Loucy (cell line): ENCODE measurements around the gene CAMTA1.
"Not testable (repeated sequence)": the region's sequence is repeated elsewhere in the genome, so short reads cannot be mapped to it uniquely, and the experiment has no call there.

Source experiments
- H2AFZ ChIP-seq: fragments of 200-600 bp; sonication (generic); 2 replicates; pipeline ENCODE4 v1.6.0; 2016; ENCODE audit warnings: antibody characterized with exemption, mild to moderate bottlenecking, low read length, moderate library complexity
- H3F3A ChIP-seq: fragments of 200-600 bp; 2 replicates; pipeline ENCODE4 v1.6.0; 2016; ENCODE audit warnings: antibody characterized with exemption, low read depth, mild to moderate bottlenecking
- H3K27me3 ChIP-seq: fragments of 200-600 bp; sonication (generic); 2 replicates; pipeline ENCODE4 v1.6.1; 2014; ENCODE audit warnings: low read length, mild to moderate bottlenecking; ENCODE audit not compliant: insufficient read depth, poor library complexity, severe bottlenecking
- H3K36me3 ChIP-seq: fragments of 200-600 bp; sonication (generic); 2 replicates; pipeline ENCODE4 v1.6.1; 2016; ENCODE audit warnings: low read length; ENCODE audit not compliant: insufficient read depth
- H3K4me1 ChIP-seq: fragments of 200-600 bp; sonication (generic); 2 replicates; pipeline ENCODE4 v1.5.1; 2014; ENCODE audit warnings: low read length, mild to moderate bottlenecking; ENCODE audit not compliant: insufficient read depth, poor library complexity, severe bottlenecking
- H3K4me2 ChIP-seq: fragments of 200-600 bp; sonication (generic); 2 replicates; pipeline ENCODE4 v1.6.0; 2014; ENCODE audit warnings: antibody characterized with exemption, low read length, low read depth, mild to moderate bottlenecking; ENCODE audit not compliant: poor library complexity, severe bottlenecking
- H3K4me3 ChIP-seq: fragments of 200-600 bp; sonication (generic); 2 replicates; pipeline ENCODE4 v1.5.1; 2014; ENCODE audit warnings: low read length, mild to moderate bottlenecking, mixed read lengths; ENCODE audit not compliant: poor library complexity, severe bottlenecking
- H3K79me2 ChIP-seq: fragments of 200-600 bp; sonication (generic); 2 replicates; pipeline ENCODE4 v1.6.1; 2014; ENCODE audit warnings: low read length; ENCODE audit not compliant: insufficient read depth
- H3K9ac ChIP-seq: fragments of 200-600 bp; sonication (generic); 2 replicates; pipeline ENCODE4 v1.6.0; 2014; ENCODE audit warnings: mild to moderate bottlenecking, low read depth, low read length, moderate library complexity; ENCODE audit not compliant: poor library complexity, severe bottlenecking
- H3K9me2 ChIP-seq: fragments of 200-600 bp; sonication (generic); replicated peaks from 2 replicates; pipeline ENCODE4 v1.6.1; 2016; ENCODE audit warnings: low read depth, low read length, mixed read lengths
- H3K9me3 ChIP-seq: fragments of 200-600 bp; sonication (generic); 2 replicates; pipeline ENCODE4 v1.6.1; 2014; ENCODE audit warnings: mild to moderate bottlenecking, antibody characterized with exemption, low read length, low read depth; ENCODE audit not compliant: insufficient read depth
- H4K20me1 ChIP-seq: fragments of 200-600 bp; sonication (generic); 2 replicates; pipeline ENCODE4 v1.6.0; 2014; ENCODE audit warnings: antibody characterized with exemption, low read length, mild to moderate bottlenecking; ENCODE audit not compliant: insufficient read depth, poor library complexity, severe bottlenecking
- CTCF ChIP-seq: fragments of 200-600 bp; sonication (generic); conservative IDR thresholded peaks from 2 replicates; pipeline ENCODE4 v1.5.1; 2014; ENCODE audit warnings: mild to moderate bottlenecking, antibody characterized with exemption, low read length
- EZH2phosphoT487 ChIP-seq: fragments of 200-600 bp; IDR thresholded peaks from 2 replicates; pipeline ENCODE4 v1.6.1; 2018; ENCODE audit warnings: antibody characterized with exemption, mild to moderate bottlenecking, moderate library complexity, borderline replicate concordance

CAMTA1 gene

GRCh38 chr1:7152655-7153054, 367.4 kb downstream of the CAMTA1 start:
- Histone ChIP-seq H3K4me3 (no peak overlapping the region), H3K27me3 (no peaks in the 10 kb centered on the region), H4K20me1 (no peaks in the 10 kb centered on the region), H2AFZ (no peak overlapping the region), H3K79me2 (no peaks in the 10 kb centered on the region), H3K4me2 (no peak overlapping the region), H3K4me1 (peaks cover 18% of the 10 kb centered on the region), H3K9me2 (no peaks in the 10 kb centered on the region), H3F3A (no peaks in the 10 kb centered on the region), H3K9me3 (no peaks in the 10 kb centered on the region), H3K9ac (no peak overlapping the region), H3K36me3 (no peaks in the 10 kb centered on the region)
- TF ChIP-seq CTCF (no peak), EZH2phosphoT487 (no peak)

GRCh38 chr1:7153464-7153863, 368.2 kb downstream of the CAMTA1 start:
- Histone ChIP-seq H3K9ac (no peak overlapping the region), H3K36me3 (no peaks in the 10 kb centered on the region), H3K4me3 (no peak overlapping the region), H2AFZ (no peak overlapping the region), H3K4me2 (no peak overlapping the region), H3F3A (no peaks in the 10 kb centered on the region), H3K4me1 (peaks cover 18% of the 10 kb centered on the region), H4K20me1 (no peaks in the 10 kb centered on the region), H3K79me2 (no peaks in the 10 kb centered on the region), H3K9me2 (no peaks in the 10 kb centered on the region), H3K9me3 (no peaks in the 10 kb centered on the region), H3K27me3 (no peaks in the 10 kb centered on the region)
- TF ChIP-seq CTCF (no peak), EZH2phosphoT487 (no peak)

GRCh38 chr1:7159116-7159781, 374.0 kb downstream of the CAMTA1 start:
- Histone ChIP-seq H4K20me1 (no peaks in the 10 kb centered on the region), H3F3A (no peaks in the 10 kb centered on the region), H3K4me2 (no peak overlapping the region), H3K79me2 (no peaks in the 10 kb centered on the region), H3K9me2 (no peaks in the 10 kb centered on the region), H3K4me1 (no peaks in the 10 kb centered on the region), H3K27me3 (no peaks in the 10 kb centered on the region), H3K36me3 (no peaks in the 10 kb centered on the region), H3K9me3 (no peaks in the 10 kb centered on the region), H3K4me3 (no peak overlapping the region), H3K9ac (no peak overlapping the region), H2AFZ (no peak overlapping the region)
- TF ChIP-seq EZH2phosphoT487 (no peak), CTCF (no peak)

GRCh38 chr1:7168554-7168953, 383.3 kb downstream of the CAMTA1 start:
- H3K4me2 ChIP-seq, H3K9me3 ChIP-seq, H3K4me1 ChIP-seq, H2AFZ ChIP-seq, H3K79me2 ChIP-seq, H4K20me1 ChIP-seq, H3K9ac ChIP-seq, H3K4me3 ChIP-seq, H3F3A ChIP-seq, H3K9me2 ChIP-seq, H3K36me3 ChIP-seq, H3K27me3 ChIP-seq: not testable (repeated sequence)
